GM19043 (cell line): ENCODE results near the gene RFX2.
"Not testable (repeated sequence)": the region's sequence is repeated elsewhere in the genome, so short reads cannot be mapped to it uniquely, and the experiment has no call there.

Experiments used
- ATAC-seq: cut with Tn5 transposase; IDR thresholded peaks from one replicate; pipeline ENCODE4 v1.9.1; 2021; ENCODE audit warnings: low read depth; ENCODE audit not compliant: unreplicated experiment

Gene RFX2

GRCh38 chr19:6110360-6110977, at the start of gene RFX2:
Gene RFX2 (minus strand): TSS chr19:6110500. CDS start chr19:6047496, 63,004 bp downstream.
- ATAC-seq = peak; percentile 91

- no peak for ATAC-seq
Measured at GRCh38 chr19:6156033-6156432, 45.7 kb upstream of the RFX2 start.

GRCh38 chr19:6150289-6150688, 40.0 kb upstream of the RFX2 start:
- ATAC-seq = no peak

GRCh38 chr19:6141217-6141616, 30.9 kb upstream of the RFX2 start:
- no peak for ATAC-seq

GRCh38 chr19:6138511-6138910, 28.2 kb upstream of the RFX2 start:
- ATAC-seq = no peak

GRCh38 chr19:6138066-6138465, 27.8 kb upstream of the RFX2 start:
- no peak for ATAC-seq

- ATAC-seq = no peak
Measured at GRCh38 chr19:6133231-6133630, 22.9 kb upstream of the RFX2 start.

- no peak for ATAC-seq
Measured at GRCh38 chr19:6132482-6132881, 22.2 kb upstream of the RFX2 start.

GRCh38 chr19:6127716-6128335, 17.5 kb upstream of the RFX2 start:
- ATAC-seq = no peak

- no peak for ATAC-seq
Measured at GRCh38 chr19:6126335-6126974, 16.2 kb upstream of the RFX2 start.

- no peak for ATAC-seq
Measured at GRCh38 chr19:6125571-6125989, 15.3 kb upstream of the RFX2 start.

GRCh38 chr19:6119031-6119430, 8.7 kb upstream of the RFX2 start:
- ATAC-seq = no peak

- no peak for ATAC-seq
Measured at GRCh38 chr19:6118043-6118442, 7.7 kb upstream of the RFX2 start.

- ATAC-seq = no peak
Measured at GRCh38 chr19:6117534-6117933, 7.2 kb upstream of the RFX2 start.

- ATAC-seq = no peak
Measured at GRCh38 chr19:6116749-6117430, 6.6 kb upstream of the RFX2 start.

GRCh38 chr19:6115992-6116391, 5.7 kb upstream of the RFX2 start:
- no peak for ATAC-seq

GRCh38 chr19:6113616-6114188, 3.4 kb upstream of the RFX2 start:
- ATAC-seq = no peak

GRCh38 chr19:6109947-6110346, 353 bp downstream of the RFX2 start:
- ATAC-seq = no peak

- ATAC-seq = no peak
Measured at GRCh38 chr19:6108721-6109633, 1.3 kb downstream of the RFX2 start.

- ATAC-seq = not testable (repeated sequence)
Measured at GRCh38 chr19:6106643-6107294, 3.5 kb downstream of the RFX2 start.
